NT2/D1 (cell line): Measurements from ENCODE around the gene THBS3.
A peak's percentile ranks its signal among the peaks of the same experiment; 100 is the strongest.

ENCODE experiments used
- DNase-seq: peaks from one replicate; pipeline ENCODE4 v3.0.0-alpha.2; 2011; ENCODE audit warnings: low read depth, low spot score
- H3K27me3 ChIP-seq: 2 replicates; pipeline ENCODE4 v1.6.0; 2011; ENCODE audit warnings: mild to moderate bottlenecking; ENCODE audit not compliant: insufficient read length, insufficient read depth
- H3K36me3 ChIP-seq: 2 replicates; pipeline ENCODE4 v1.6.1; 2011; ENCODE audit warnings: mild to moderate bottlenecking, low read length, mixed read lengths; ENCODE audit not compliant: insufficient read depth, insufficient read length
- H3K4me1 ChIP-seq: 2 replicates; pipeline ENCODE4 v1.5.1; 2011; ENCODE audit not compliant: insufficient read depth, insufficient read length
- H3K4me3 ChIP-seq: 2 replicates; pipeline ENCODE4 v1.5.1; 2011; ENCODE audit warnings: low read depth; ENCODE audit not compliant: insufficient read length
- H3K9ac ChIP-seq: 2 replicates; pipeline ENCODE4 v1.6.0; 2011; ENCODE audit warnings: low read depth; ENCODE audit not compliant: insufficient read length
- H3K9me3 ChIP-seq: 2 replicates; pipeline ENCODE4 v1.5.1; 2011; ENCODE audit warnings: mild to moderate bottlenecking, low read length; ENCODE audit not compliant: insufficient read depth
- SUZ12 ChIP-seq: IDR thresholded peaks from 2 replicates; pipeline ENCODE4 v1.6.1; 2011; ENCODE audit not compliant: insufficient read length, insufficient read depth; ENCODE audit errors: extremely low read depth
- YY1 ChIP-seq: IDR thresholded peaks from 2 replicates; pipeline ENCODE4 v1.6.1; 2011; ENCODE audit not compliant: insufficient read length, insufficient read depth
- ZNF274 ChIP-seq: IDR thresholded peaks from 2 replicates; pipeline ENCODE4 v1.6.1; 2011; ENCODE audit warnings: mild to moderate bottlenecking, low read depth, low read length

The THBS3 gene

GRCh38 chr1:155207806-155208540 lies at the start of gene THBS3:
TSS of gene THBS3 (minus strand) at chr1:155207897. CDS start at chr1:155207876, 21 bp downstream.
- Histone ChIP-seq H3K9ac (peak within 1 kb of the TSS; percentile 95), H3K4me3 (peak within 1 kb of the TSS; percentile 88), H3K36me3 (peaks cover 53% of the 10 kb centered on the region), H3K4me1 (peaks cover 2% of the 10 kb centered on the region), H3K27me3 (no peaks in the 10 kb centered on the region), H3K9me3 (no peaks in the 10 kb centered on the region)
- peak; percentile 78 for DNase-seq
- TF ChIP-seq ZNF274: no peak
- TF ChIP-seq SUZ12: no peak
- no peak for TF ChIP-seq YY1

DNA sequence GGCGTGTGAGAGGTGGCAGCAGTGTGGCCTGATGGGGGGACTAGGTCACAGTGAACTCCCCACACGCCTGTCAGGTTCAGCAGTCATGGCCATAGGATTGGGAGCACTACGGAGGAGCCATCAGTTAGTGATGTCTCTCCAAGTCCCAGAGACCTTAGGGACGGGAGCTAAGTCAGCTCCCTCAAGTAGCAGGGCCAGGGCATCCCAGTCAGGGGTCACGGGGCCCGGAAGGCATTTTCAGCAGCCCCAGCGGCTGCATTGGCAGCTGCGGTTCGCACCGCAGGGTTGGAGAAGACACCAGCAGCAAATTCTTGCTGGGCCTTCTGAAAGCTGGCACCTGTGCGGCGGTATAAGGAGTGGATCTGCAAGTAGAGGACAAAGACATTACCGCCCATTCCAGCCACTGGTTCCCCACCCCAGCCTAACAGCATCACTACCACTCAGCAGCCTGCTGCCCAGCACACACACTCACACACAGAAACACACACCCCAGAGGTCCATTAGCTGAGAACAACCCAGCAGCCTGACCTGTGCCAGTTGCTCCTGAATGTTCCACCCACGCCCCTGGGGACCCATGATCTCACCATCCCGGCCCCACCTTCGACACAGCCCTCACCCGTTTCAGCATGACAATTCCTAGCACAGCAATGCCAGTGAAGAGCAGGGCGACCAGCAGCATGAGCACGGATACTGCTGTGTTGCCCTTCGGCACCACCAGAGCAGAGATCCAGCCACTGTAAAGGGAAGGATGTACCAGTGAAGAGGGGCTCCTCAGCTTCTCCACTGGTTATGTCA lies 48.6 kb upstream of the THBS3 start:
- no peak for DNase-seq
- Histone ChIP-seq H3K9ac (peak overlapping the region; percentile 12), H3K27me3 (no peaks in the 10 kb centered on the region), H3K4me1 (peaks cover 27% of the 10 kb centered on the region), H3K9me3 (no peaks in the 10 kb centered on the region), H3K4me3 (peak overlapping the region; percentile 76), H3K36me3 (peaks cover 48% of the 10 kb centered on the region)
- TF ChIP-seq SUZ12: no peak
- no peak for TF ChIP-seq YY1
- TF ChIP-seq ZNF274: no peak

DNA sequence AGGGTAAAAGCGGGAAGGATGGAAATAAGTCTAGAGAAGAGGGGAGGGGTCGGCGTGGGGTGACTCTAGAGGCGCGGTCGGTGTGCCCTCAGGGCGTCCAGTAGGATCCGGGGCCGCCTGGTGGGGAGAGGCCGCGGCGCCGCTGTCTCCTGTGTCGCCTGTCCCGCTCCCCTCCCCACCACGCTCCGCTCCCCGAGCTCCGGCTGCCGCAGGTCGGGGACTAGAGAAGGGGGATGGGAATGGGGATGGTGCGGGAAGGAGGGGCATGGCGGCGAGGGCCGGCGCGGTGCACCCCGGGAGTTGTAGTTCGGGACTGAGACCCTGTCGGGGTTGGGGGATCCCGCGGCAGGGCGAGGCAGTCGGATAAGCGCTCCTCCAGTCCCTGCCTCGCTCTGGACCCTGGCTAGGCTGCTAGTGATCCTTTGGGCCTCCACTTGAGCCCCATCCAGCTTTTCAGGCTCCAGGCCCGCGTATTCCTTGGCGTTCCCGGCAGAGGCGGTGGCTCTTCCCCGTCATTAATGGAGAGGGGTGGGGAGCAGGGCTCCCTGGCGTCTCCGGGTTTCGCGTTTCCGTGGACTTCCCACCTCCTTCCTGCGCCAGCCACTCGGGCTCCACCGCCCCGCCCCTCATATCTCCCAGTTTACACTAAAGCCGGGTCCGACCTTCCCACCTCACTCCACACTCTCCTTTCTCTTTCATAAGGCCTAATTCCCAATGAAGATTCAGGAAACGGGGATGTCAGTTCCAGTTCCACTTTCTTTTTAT lies 47.7 kb upstream of the THBS3 start, which contains the start of gene ENTREP3:
Gene ENTREP3, minus strand, starts transcription at position 241 of the 765 bp plus-strand sequence. CDS start 606 bp downstream, outside the sequence.
- H3K4me1 ChIP-seq: peaks cover 32% of the 10 kb centered on the region
- no peaks in the 10 kb centered on the region for H3K9me3 ChIP-seq
- H3K27me3 ChIP-seq: no peaks in the 10 kb centered on the region
- peak within 1 kb of the TSS; percentile 92 for H3K9ac ChIP-seq
- H3K36me3 ChIP-seq: peaks cover 47% of the 10 kb centered on the region
- H3K4me3 ChIP-seq: peak within 1 kb of the TSS; percentile 76
- DNase-seq: peak; percentile 86
- TF ChIP-seq YY1 (peak; percentile 67), SUZ12 (no peak)

GRCh38 chr1:155254714-155255242 lies 47.1 kb upstream of the THBS3 start:
- Histone ChIP-seq H3K36me3 (peaks cover 45% of the 10 kb centered on the region), H3K9me3 (no peaks in the 10 kb centered on the region), H3K4me1 (peaks cover 30% of the 10 kb centered on the region), H3K27me3 (no peaks in the 10 kb centered on the region), H3K9ac (peak overlapping the region; percentile 92), H3K4me3 (peak overlapping the region; percentile 76)
- no peak for DNase-seq
- no peak for TF ChIP-seq SUZ12
- no peak for TF ChIP-seq YY1
- no peak for TF ChIP-seq ZNF274

- TF ChIP-seq YY1 (no peak), SUZ12 (no peak), ZNF274 (no peak)
- Histone ChIP-seq H3K9me3 (no peaks in the 10 kb centered on the region), H3K4me3 (peak overlapping the region; percentile 76), H3K9ac (peak overlapping the region; percentile 92), H3K4me1 (peaks cover 30% of the 10 kb centered on the region), H3K36me3 (peaks cover 42% of the 10 kb centered on the region), H3K27me3 (no peaks in the 10 kb centered on the region)
- DNase-seq: no peak
These were observed 46.6 kb upstream of the THBS3 start for GRCh38 chr1:155254228-155254713.

DNA sequence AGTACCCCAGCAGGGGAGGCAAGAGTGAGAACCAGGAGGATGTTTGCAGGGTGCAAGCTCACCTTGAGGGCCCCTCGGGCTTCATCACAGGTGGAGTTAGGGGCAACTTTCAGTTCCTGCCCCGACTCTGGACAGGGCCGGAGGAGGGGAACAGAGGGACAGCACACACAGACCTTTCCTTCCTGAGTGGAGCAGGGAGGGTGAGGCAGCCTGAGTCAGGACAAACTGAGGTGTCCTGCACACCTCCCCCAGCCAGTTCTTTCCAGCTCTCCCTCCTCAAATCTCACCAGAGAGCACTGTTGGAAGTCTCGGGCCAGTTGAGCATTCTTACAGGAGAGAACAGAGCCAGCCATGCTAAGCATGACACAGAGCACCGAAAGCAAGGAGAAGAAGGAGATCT lies 46.1 kb upstream of the THBS3 start:
- TF ChIP-seq SUZ12: no peak
- no peak for DNase-seq
- Histone ChIP-seq H3K27me3 (no peaks in the 10 kb centered on the region), H3K36me3 (peaks cover 41% of the 10 kb centered on the region), H3K9me3 (no peaks in the 10 kb centered on the region), H3K9ac (peak overlapping the region; percentile 92), H3K4me3 (peak overlapping the region; percentile 76), H3K4me1 (peaks cover 30% of the 10 kb centered on the region)
